ENCODE measurements around the gene AADAC.

- TF ChIP-seq CTCF (IDR thresholded peaks at IDR 0.05; ENCODE audit: low read depth, low read length, poor library complexity, severe bottlenecking) (no peak), EZH2phosphoT487 (IDR thresholded peaks at IDR 0.05; ENCODE audit: borderline replicate concordance, low read length) (no peak)
Observed at GRCh38 chr3:151774910-151775309, 39.0 kb upstream of the AADAC start.
